Activated CD4-positive, alpha-beta T cell treated with anti-CD3 and anti-CD28 coated beads, Interleukin-2, amount 10 ng/mL, durations not matched to agents 7 days and 5 days (primary cell): Measurements from ENCODE around the gene UBA6. TPM values are rescaled to one million over a fixed set of nuclear protein-coding genes. Genes with fewer than 3 reads are reported as not detected.
"Not testable (repeated sequence)": the region's sequence is repeated elsewhere in the genome, so short reads cannot be mapped to it uniquely, and the experiment has no call there.

Experiments
- CTCF ChIA-PET: fragments of 350-600 bp; sonication (Branson Sonifier 250); formaldehyde crosslinking; loops from one replicate; lab custom pipeline; 2021; ENCODE audit warnings: antibody characterized with exemption; lab: Charles Lee
- POLR2A ChIA-PET: fragments of 350-600 bp; sonication (Branson Sonifier 250); formaldehyde crosslinking; loops from one replicate; lab custom pipeline; 2021; ENCODE audit warnings: antibody characterized with exemption; lab: Charles Lee
- DNase-seq: peaks from one replicate; pipeline ENCODE4 v3.0.0-alpha.2; 2020
- H3K27ac Mint-ChIP-seq: one replicate; pipeline ENCODE4 v1.8.0; 2021; ENCODE audit warnings: mild to moderate bottlenecking, moderate library complexity, mixed read lengths
- H3K27me3 Mint-ChIP-seq: one replicate; pipeline ENCODE4 v1.8.0; 2021; ENCODE audit warnings: mixed read lengths
- H3K36me3 Mint-ChIP-seq: one replicate; pipeline ENCODE4 v1.8.0; 2021; ENCODE audit warnings: low read depth, mixed read lengths
- H3K4me1 Mint-ChIP-seq: one replicate; pipeline ENCODE4 v1.8.0; 2021; ENCODE audit warnings: mixed read lengths
- H3K4me3 Mint-ChIP-seq: one replicate; pipeline ENCODE4 v1.8.0; 2021; ENCODE audit warnings: mild to moderate bottlenecking, moderate library complexity, mixed read lengths
- H3K9me3 Mint-ChIP-seq: one replicate; pipeline ENCODE4 v1.8.0; 2021; ENCODE audit warnings: mixed read lengths
- total RNA-seq, 2 experiments: library from RNA; stranded (reverse); gene quantifications; one replicate each; pipeline ENCODE4 v1.2.3, GENCODE V29; 2021

Gene UBA6
- 10 to 100 TPM; 73.3 to 82.0 TPM for total RNA-seq

- Mint-ChIP-seq H3K4me1 (peaks cover 65% of the 10 kb centered on the region), H3K9me3 (peaks cover 17% of the 10 kb centered on the region), H3K4me3 (peak within 1 kb of the TSS; percentile 92), H3K27me3 (no peaks in the 10 kb centered on the region), H3K36me3 (peaks cover 55% of the 10 kb centered on the region), H3K27ac (peak within 1 kb of the TSS; percentile 96)
- CTCF ChIA-PET = interaction anchor here (0.6 to 1.3 kb wide), 8 partner anchors 9 to 178 kb away, joined by 3 to 5 read pairs (median 3); no protein-coding TSS in a partner anchor
- POLR2A ChIA-PET = interaction anchor here (0.9 kb wide), 1 partner anchor 155 kb away, joined by 3 read pairs; the partner anchor contains the start of gene CENPC
- peak; percentile 96 for DNase-seq
These were observed at the start of gene UBA6 for GRCh38 chr4:67700738-67701516. TSS of gene UBA6 (minus strand) at chr4:67701155. CDS start at chr4:67701119, 36 bp downstream.

GRCh38 chr4:67750691-67751090 lies 49.7 kb upstream of the UBA6 start:
- POLR2A ChIA-PET = interaction anchor here (0.6 kb wide), 1 partner anchor 26 kb away, joined by 6 read pairs; no protein-coding TSS in a partner anchor
- H3K9me3 Mint-ChIP-seq = no peaks in the 10 kb centered on the region
- CTCF ChIA-PET = no interaction called here

GRCh38 chr4:67749286-67749685 lies 48.3 kb upstream of the UBA6 start:
- Mint-ChIP-seq H3K4me1 (peaks cover 8% of the 10 kb centered on the region), H3K9me3 (no peaks in the 10 kb centered on the region), H3K27ac (no peak overlapping the region), H3K27me3 (no peaks in the 10 kb centered on the region), H3K36me3 (no peaks in the 10 kb centered on the region), H3K4me3 (no peak overlapping the region)
- DNase-seq = no peak
- CTCF ChIA-PET = no interaction called here
- POLR2A ChIA-PET = no interaction called here

More at GRCh38 chr4:67750691-67751090, 49.7 kb upstream of the UBA6 start:
- Mint-ChIP-seq H3K36me3 (no peaks in the 10 kb centered on the region), H3K4me3 (no peak overlapping the region), H3K27ac (no peak overlapping the region), H3K27me3 (no peaks in the 10 kb centered on the region), H3K4me1 (peaks cover 8% of the 10 kb centered on the region)
- DNase-seq = no peak

GRCh38 chr4:67746797-67747495 lies 46.0 kb upstream of the UBA6 start:
- Mint-ChIP-seq H3K4me3 (no peak overlapping the region), H3K9me3 (no peaks in the 10 kb centered on the region), H3K36me3 (no peaks in the 10 kb centered on the region), H3K4me1 (peaks cover 10% of the 10 kb centered on the region), H3K27me3 (no peaks in the 10 kb centered on the region), H3K27ac (no peak overlapping the region)
- ChIA-PET POLR2A (interaction anchor here (0.6 kb wide), 1 partner anchor 8 kb away, joined by 3 read pairs; no protein-coding TSS in a partner anchor), CTCF (interaction anchor here (0.6 to 1.8 kb wide), 7 partner anchors 8 to 38 kb away, joined by 3 to 8 read pairs (median 3); no protein-coding TSS in a partner anchor)
- no peak for DNase-seq

GRCh38 chr4:67744561-67745283 lies 43.8 kb upstream of the UBA6 start:
- H3K27ac Mint-ChIP-seq = no peak overlapping the region
- H3K36me3 Mint-ChIP-seq = no peaks in the 10 kb centered on the region
- ChIA-PET POLR2A (no interaction called here), CTCF (interaction anchor here (1.0 kb wide), 1 partner anchor 179 kb away, joined by 4 read pairs; no protein-coding TSS in a partner anchor)
- H3K4me1 Mint-ChIP-seq = peaks cover 10% of the 10 kb centered on the region
- H3K27me3 Mint-ChIP-seq = no peaks in the 10 kb centered on the region
- no peak for DNase-seq
- no peaks in the 10 kb centered on the region for H3K9me3 Mint-ChIP-seq
- H3K4me3 Mint-ChIP-seq = no peak overlapping the region

- no peaks in the 10 kb centered on the region for H3K36me3 Mint-ChIP-seq
- no peaks in the 10 kb centered on the region for H3K27me3 Mint-ChIP-seq
- peaks cover 10% of the 10 kb centered on the region for H3K4me1 Mint-ChIP-seq
- ChIA-PET CTCF (no interaction called here), POLR2A (no interaction called here)
- H3K9me3 Mint-ChIP-seq = no peaks in the 10 kb centered on the region
- DNase-seq = no peak
- H3K4me3 Mint-ChIP-seq = no peak overlapping the region
- no peak overlapping the region for H3K27ac Mint-ChIP-seq
These were observed 42.2 kb upstream of the UBA6 start for GRCh38 chr4:67743194-67743593.

GRCh38 chr4:67736262-67736661 lies 35.3 kb upstream of the UBA6 start:
- Mint-ChIP-seq H3K27me3 (no peaks in the 10 kb centered on the region), H3K27ac (no peak overlapping the region), H3K4me1 (no peaks in the 10 kb centered on the region), H3K36me3 (peaks cover 8% of the 10 kb centered on the region), H3K4me3 (no peak overlapping the region), H3K9me3 (no peaks in the 10 kb centered on the region)
- CTCF ChIA-PET = interaction anchor here (0.6 kb wide), 1 partner anchor 10 kb away, joined by 3 read pairs; no protein-coding TSS in a partner anchor
- POLR2A ChIA-PET = no interaction called here
- DNase-seq = no peak

- H3K36me3 Mint-ChIP-seq = peaks cover 11% of the 10 kb centered on the region
- no peak overlapping the region for H3K4me3 Mint-ChIP-seq
- no peak overlapping the region for H3K27ac Mint-ChIP-seq
- CTCF ChIA-PET = interaction anchor here (1.3 kb wide), 1 partner anchor 12 kb away, joined by 5 read pairs; no protein-coding TSS in a partner anchor
- no peaks in the 10 kb centered on the region for H3K9me3 Mint-ChIP-seq
- H3K27me3 Mint-ChIP-seq = no peaks in the 10 kb centered on the region
- no peaks in the 10 kb centered on the region for H3K4me1 Mint-ChIP-seq
- no peak for DNase-seq
- POLR2A ChIA-PET = no interaction called here
These were observed 34.4 kb upstream of the UBA6 start for GRCh38 chr4:67735325-67735724.

GRCh38 chr4:67730511-67730910 lies 29.6 kb upstream of the UBA6 start:
- H3K27me3 Mint-ChIP-seq, POLR2A ChIA-PET, CTCF ChIA-PET, H3K4me3 Mint-ChIP-seq, DNase-seq, H3K27ac Mint-ChIP-seq, H3K9me3 Mint-ChIP-seq, H3K4me1 Mint-ChIP-seq: not testable (repeated sequence)
- H3K36me3 Mint-ChIP-seq = peaks cover 26% of the 10 kb centered on the region

- POLR2A ChIA-PET = no interaction called here
- DNase-seq = no peak
- Mint-ChIP-seq H3K36me3 (peaks cover 25% of the 10 kb centered on the region), H3K4me3 (no peak overlapping the region), H3K27me3 (no peaks in the 10 kb centered on the region), H3K27ac (no peak overlapping the region), H3K4me1 (peaks cover 3% of the 10 kb centered on the region), H3K9me3 (peaks cover 4% of the 10 kb centered on the region)
- CTCF ChIA-PET = no interaction called here
These were observed 26.3 kb upstream of the UBA6 start for GRCh38 chr4:67727124-67727850.

GRCh38 chr4:67725981-67726380 lies 25.0 kb upstream of the UBA6 start:
- peaks cover 31% of the 10 kb centered on the region for H3K36me3 Mint-ChIP-seq
- DNase-seq = no peak
- H3K4me3 Mint-ChIP-seq = no peak overlapping the region
- H3K4me1 Mint-ChIP-seq = peaks cover 12% of the 10 kb centered on the region
- POLR2A ChIA-PET = no interaction called here
- H3K27ac Mint-ChIP-seq = no peak overlapping the region
- CTCF ChIA-PET = no interaction called here
- H3K9me3 Mint-ChIP-seq = peaks cover 8% of the 10 kb centered on the region
- H3K27me3 Mint-ChIP-seq = no peaks in the 10 kb centered on the region

GRCh38 chr4:67725132-67725531 lies 24.2 kb upstream of the UBA6 start:
- ChIA-PET POLR2A (interaction anchor here (0.6 kb wide), 1 partner anchor 25 kb away, joined by 6 read pairs; no protein-coding TSS in a partner anchor), CTCF (interaction anchor here (1.1 kb wide), 1 partner anchor 13 kb away, joined by 3 read pairs; no protein-coding TSS in a partner anchor)
- no peak overlapping the region for H3K4me3 Mint-ChIP-seq
- peaks cover 35% of the 10 kb centered on the region for H3K36me3 Mint-ChIP-seq
- no peak overlapping the region for H3K27ac Mint-ChIP-seq
- peaks cover 8% of the 10 kb centered on the region for H3K9me3 Mint-ChIP-seq
- DNase-seq = no peak
- H3K27me3 Mint-ChIP-seq = no peaks in the 10 kb centered on the region
- H3K4me1 Mint-ChIP-seq = peaks cover 12% of the 10 kb centered on the region
